OCI-LY7 (cell line): ENCODE results near the gene KRTAP3-3. TPM values are rescaled to one million over a fixed set of nuclear protein-coding genes. Genes with fewer than 3 reads are reported as not detected.

Source experiments
- BruUV-seq: library from RNA; stranded (reverse); fragments of 400-500 nt; replicated peaks from 2 replicates; lab custom pipeline; 2021; lab: Mats Ljungman, UMichigan
- CTCF ChIA-PET: fragments of 300-600 bp; sonication (Branson Sonifier 250); formaldehyde crosslinking; loops from one replicate; lab custom pipeline; 2022; ENCODE audit warnings: antibody characterized with exemption; ENCODE audit not compliant: unreplicated experiment; lab: Charles Lee
- POLR2A ChIA-PET: fragments of 300-600 bp; sonication (Branson Sonifier 250); formaldehyde crosslinking; loops from one replicate; lab custom pipeline; 2022; ENCODE audit warnings: antibody characterized with exemption; lab: Charles Lee
- DNase-seq: peaks from one replicate; pipeline ENCODE4 v3.0.0-alpha.2; 2015; ENCODE audit warnings: low spot score
- H2AFZ ChIP-seq: fragments of 200-600 bp; sonication (generic), shearing (Covaris generic); 2 replicates; pipeline ENCODE4 v1.6.1; 2014; ENCODE audit warnings: mild to moderate bottlenecking, antibody characterized with exemption, low read length, moderate library complexity
- H3K27ac ChIP-seq: fragments of 200-600 bp; sonication (generic); 2 replicates; pipeline ENCODE4 v1.5.1; 2014; ENCODE audit warnings: mixed run types, low read depth, mild to moderate bottlenecking, moderate library complexity, low read length, inconsistent platforms; ENCODE audit not compliant: poor library complexity, severe bottlenecking
- H3K36me3 ChIP-seq: fragments of 200-600 bp; sonication (generic); 2 replicates; pipeline ENCODE4 v1.6.1; 2014; ENCODE audit warnings: mild to moderate bottlenecking, antibody characterized with exemption, low read length, moderate library complexity, mixed read lengths; ENCODE audit not compliant: insufficient read depth
- H3K4me1 ChIP-seq: fragments of 200-600 bp; sonication (generic); 2 replicates; pipeline ENCODE4 v1.5.1; 2014; ENCODE audit warnings: mild to moderate bottlenecking, low read length; ENCODE audit not compliant: insufficient read depth, poor library complexity, severe bottlenecking
- H3K4me2 ChIP-seq: fragments of 200-600 bp; sonication (generic); 2 replicates; pipeline ENCODE4 v1.6.1; 2014; ENCODE audit warnings: mild to moderate bottlenecking, low read length
- H3K4me3 ChIP-seq: fragments of 200-600 bp; sonication (generic); 2 replicates; pipeline ENCODE4 v1.5.1; 2014; ENCODE audit warnings: mild to moderate bottlenecking, low read depth, low read length; ENCODE audit not compliant: poor library complexity, severe bottlenecking
- H3K79me2 ChIP-seq: fragments of 200-600 bp; sonication (generic); 2 replicates; pipeline ENCODE4 v1.6.1; 2016; ENCODE audit warnings: low read depth, mild to moderate bottlenecking, low read length, moderate library complexity, mixed read lengths; ENCODE audit not compliant: insufficient read depth
- H3K9me2 ChIP-seq: fragments of 200-600 bp; sonication (generic); 2 replicates; pipeline ENCODE4 v1.6.1; 2016; ENCODE audit warnings: mild to moderate bottlenecking, low read length, mixed read lengths; ENCODE audit not compliant: insufficient read depth
- H3K9me3 ChIP-seq: fragments of 200-600 bp; sonication (generic); 2 replicates; pipeline ENCODE4 v1.6.1; 2014; ENCODE audit warnings: mild to moderate bottlenecking, mixed run types, low read length, mixed read lengths
- H4K20me1 ChIP-seq: fragments of 200-600 bp; sonication (generic); 2 replicates; pipeline ENCODE4 v1.6.1; 2014; ENCODE audit warnings: mild to moderate bottlenecking, antibody characterized with exemption, low read length, moderate library complexity, mixed read lengths; ENCODE audit not compliant: insufficient read depth
- CTCF ChIP-seq: fragments of 200-600 bp; sonication (generic); conservative IDR thresholded peaks from 2 replicates; pipeline ENCODE4 v1.5.1; 2014; ENCODE audit warnings: mild to moderate bottlenecking, antibody characterized with exemption, low read length, moderate library complexity, mixed read lengths
- EZH2phosphoT487 ChIP-seq: fragments of 200-600 bp; sonication (generic); IDR thresholded peaks from 2 replicates; pipeline ENCODE4 v1.6.1; 2018; ENCODE audit warnings: low read depth, borderline replicate concordance, mild to moderate bottlenecking, mixed run types, antibody characterized with exemption, low read length, moderate library complexity, mixed read lengths
- intact Hi-C: fragments of 100-400 bp; cut with micrococcal nuclease; formaldehyde crosslinking; loops from one replicate; pipeline ENCODE4 v1.10.0; 2022; ENCODE audit not compliant: unreplicated experiment
- total RNA-seq, 2 experiments: library from RNA; depleted of rRNA in 1 of 2; stranded (reverse); fragments of >200 nt in 1 of 2; shearing (Covaris generic) in 1 of 2; gene quantifications; 2 replicates each; pipeline ENCODE4 v1.2.3, GENCODE V29; 2014 to 2022

Gene KRTAP3-3
- total RNA-seq, 2 experiments from 2014 or later: not detected

GRCh38 chr17:40949418-40949817, 44.5 kb downstream of the KRTAP3-3 start:
- H3K27ac ChIP-seq: no peak overlapping the region
- H3K4me1 ChIP-seq: no peaks in the 10 kb centered on the region
- H3K4me3 ChIP-seq: no peak overlapping the region
- H3K4me2 ChIP-seq: no peak overlapping the region
- POLR2A ChIA-PET: no interaction called here
- no peaks in the 10 kb centered on the region for H3K9me2 ChIP-seq
- no peaks in the 10 kb centered on the region for H3K36me3 ChIP-seq
- CTCF ChIA-PET: no interaction called here
- H3K79me2 ChIP-seq: no peaks in the 10 kb centered on the region
- no peak for DNase-seq
- no peak for TF ChIP-seq CTCF
- TF ChIP-seq EZH2phosphoT487: no peak
- no peak overlapping the region for H2AFZ ChIP-seq
- no peaks in the 10 kb centered on the region for H4K20me1 ChIP-seq
- intact Hi-C loops: no loop called here
- no peaks in the 10 kb centered on the region for H3K9me3 ChIP-seq
- BruUV-seq: no TSS peak

- no TSS peak for BruUV-seq
- intact Hi-C loops: no loop called here
- Histone ChIP-seq H3K4me3 (no peak overlapping the region), H3K27ac (no peak overlapping the region), H3K79me2 (no peaks in the 10 kb centered on the region), H3K4me2 (no peak overlapping the region), H3K9me2 (no peaks in the 10 kb centered on the region), H4K20me1 (no peaks in the 10 kb centered on the region), H2AFZ (no peak overlapping the region), H3K4me1 (no peaks in the 10 kb centered on the region), H3K9me3 (no peaks in the 10 kb centered on the region), H3K36me3 (no peaks in the 10 kb centered on the region)
- DNase-seq: no peak
- POLR2A ChIA-PET: no interaction called here
- CTCF ChIA-PET: no interaction called here
- TF ChIP-seq CTCF (no peak), EZH2phosphoT487 (no peak)
These were observed 46.0 kb downstream of the KRTAP3-3 start for GRCh38 chr17:40947929-40948328.

- no peaks in the 10 kb centered on the region for H3K9me2 ChIP-seq
- DNase-seq: no peak
- BruUV-seq: no TSS peak
- H3K79me2 ChIP-seq: no peaks in the 10 kb centered on the region
- H3K36me3 ChIP-seq: no peaks in the 10 kb centered on the region
- H3K4me1 ChIP-seq: no peaks in the 10 kb centered on the region
- H3K4me2 ChIP-seq: no peak overlapping the region
- no peak overlapping the region for H2AFZ ChIP-seq
- no peak overlapping the region for H3K27ac ChIP-seq
- POLR2A ChIA-PET: no interaction called here
- H3K9me3 ChIP-seq: no peaks in the 10 kb centered on the region
- intact Hi-C loops: no loop called here
- TF ChIP-seq CTCF (no peak), EZH2phosphoT487 (no peak)
- CTCF ChIA-PET: no interaction called here
- H4K20me1 ChIP-seq: no peaks in the 10 kb centered on the region
- H3K4me3 ChIP-seq: no peak overlapping the region
These were observed 48.5 kb downstream of the KRTAP3-3 start for GRCh38 chr17:40945414-40945813.
